ENCODE results near the gene ADAMTS8. TPM values are rescaled to one million over a fixed set of nuclear protein-coding genes. Genes with fewer than 3 reads are reported as not detected.

The ADAMTS8 gene
- total RNA-seq, 1 donor from 2014 or later: 1.0 TPM

DNA sequence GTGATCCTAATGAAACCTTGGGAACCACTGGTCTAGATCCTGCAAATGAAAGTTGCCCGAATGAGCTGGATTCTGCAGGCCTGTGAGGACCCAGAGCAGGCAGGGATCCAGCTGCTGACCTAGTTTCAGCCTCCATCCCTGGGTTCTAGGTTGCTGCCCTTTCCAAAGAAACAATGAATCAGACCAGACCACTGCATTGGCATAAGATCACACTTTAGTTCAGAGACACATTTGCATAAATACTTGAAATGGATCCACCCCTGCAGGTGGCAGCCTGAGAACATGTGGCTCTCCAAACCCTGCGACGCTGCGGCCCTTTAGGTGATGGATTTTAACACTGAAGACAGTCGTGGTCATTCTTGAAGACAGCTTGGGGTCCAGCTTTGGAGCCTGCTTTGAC, 23.7 kb downstream of the ADAMTS8 start:
- Mint-ChIP-seq H3K9me3 (ENCODE audit: low read depth) (no peaks in the 10 kb centered on the region), H3K36me3 (ENCODE audit: low read depth) (no peaks in the 10 kb centered on the region), H3K4me3 (ENCODE audit: unreplicated experiment) (no peak overlapping the region), H3K27ac (ENCODE audit: unreplicated experiment) (no peak overlapping the region), H3K4me1 (ENCODE audit: low read depth) (peaks cover 44% of the 10 kb centered on the region), H3K27me3 (ENCODE audit: low read depth) (peaks cover 10% of the 10 kb centered on the region)
- TF ChIP-seq, protein P1, sequence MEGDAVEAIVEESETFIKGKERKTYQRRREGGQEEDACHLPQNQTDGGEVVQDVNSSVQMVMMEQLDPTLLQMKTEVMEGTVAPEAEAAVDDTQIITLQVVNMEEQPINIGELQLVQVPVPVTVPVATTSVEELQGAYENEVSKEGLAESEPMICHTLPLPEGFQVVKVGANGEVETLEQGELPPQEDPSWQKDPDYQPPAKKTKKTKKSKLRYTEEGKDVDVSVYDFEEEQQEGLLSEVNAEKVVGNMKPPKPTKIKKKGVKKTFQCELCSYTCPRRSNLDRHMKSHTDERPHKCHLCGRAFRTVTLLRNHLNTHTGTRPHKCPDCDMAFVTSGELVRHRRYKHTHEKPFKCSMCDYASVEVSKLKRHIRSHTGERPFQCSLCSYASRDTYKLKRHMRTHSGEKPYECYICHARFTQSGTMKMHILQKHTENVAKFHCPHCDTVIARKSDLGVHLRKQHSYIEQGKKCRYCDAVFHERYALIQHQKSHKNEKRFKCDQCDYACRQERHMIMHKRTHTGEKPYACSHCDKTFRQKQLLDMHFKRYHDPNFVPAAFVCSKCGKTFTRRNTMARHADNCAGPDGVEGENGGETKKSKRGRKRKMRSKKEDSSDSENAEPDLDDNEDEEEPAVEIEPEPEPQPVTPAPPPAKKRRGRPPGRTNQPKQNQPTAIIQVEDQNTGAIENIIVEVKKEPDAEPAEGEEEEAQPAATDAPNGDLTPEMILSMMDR (IDR thresholded peaks at IDR 0.05): no peak
- DNase-seq (ENCODE audit: low spot score): no peak

DNA sequence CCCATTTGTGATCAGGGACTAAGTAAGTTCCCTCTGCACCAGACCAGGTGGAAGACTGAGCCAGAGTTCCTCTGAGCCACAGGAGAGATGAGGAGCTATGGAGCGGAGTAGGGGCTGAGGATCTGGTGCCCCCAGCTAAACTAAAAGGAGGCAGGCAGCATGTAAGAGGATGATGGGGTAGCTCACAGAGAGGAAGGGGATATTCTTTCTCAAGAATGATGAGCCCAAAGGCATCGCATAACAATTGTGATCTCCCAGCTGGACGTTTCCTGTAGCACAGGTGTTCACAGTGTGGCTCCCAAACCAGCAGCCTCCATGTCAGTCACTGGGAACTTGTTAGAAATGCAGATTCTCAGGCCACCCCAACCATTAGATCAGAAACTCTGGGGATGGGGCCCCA, 24.4 kb downstream of the ADAMTS8 start:
- H3K4me3 Mint-ChIP-seq (ENCODE audit: unreplicated experiment): no peak overlapping the region
- DNase-seq (ENCODE audit: low spot score): no peak
- no peaks in the 10 kb centered on the region for H3K36me3 Mint-ChIP-seq (ENCODE audit: low read depth)
- H3K9me3 Mint-ChIP-seq (ENCODE audit: low read depth): no peaks in the 10 kb centered on the region
- H3K27ac Mint-ChIP-seq (ENCODE audit: unreplicated experiment): peak overlapping the region; percentile 91
- peaks cover 44% of the 10 kb centered on the region for H3K4me1 Mint-ChIP-seq (ENCODE audit: low read depth)
- peaks cover 6% of the 10 kb centered on the region for H3K27me3 Mint-ChIP-seq (ENCODE audit: low read depth)
- TF ChIP-seq, protein P1 (IDR thresholded peaks at IDR 0.05): no peak

DNA sequence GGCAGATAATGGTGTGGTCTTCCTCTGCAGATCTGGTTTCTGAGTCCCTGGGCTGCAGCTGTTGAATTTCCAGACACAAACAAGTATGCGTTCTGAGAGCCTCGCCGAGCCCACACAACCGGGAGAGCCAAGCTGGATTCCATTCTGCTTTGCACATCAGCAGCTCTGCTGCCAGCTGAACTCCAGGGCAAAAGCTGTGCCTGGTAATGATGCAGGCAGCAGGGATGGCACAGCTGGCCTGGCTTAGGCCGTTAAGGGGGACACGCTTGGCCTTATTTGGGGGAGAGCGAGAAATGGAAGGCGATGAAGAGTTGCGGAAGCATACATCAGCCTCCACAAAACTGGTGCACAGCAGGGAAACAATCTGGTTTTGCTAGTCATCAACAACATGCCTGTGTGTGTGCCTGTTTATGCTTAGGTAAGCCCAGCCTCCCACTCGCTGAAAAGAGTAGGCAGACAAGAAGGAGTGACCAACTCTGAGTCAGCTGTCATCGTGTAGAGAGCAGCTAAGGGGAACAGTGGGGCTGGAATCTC, 25.1 kb downstream of the ADAMTS8 start:
- Mint-ChIP-seq H3K27me3 (ENCODE audit: low read depth) (peaks cover 9% of the 10 kb centered on the region), H3K9me3 (ENCODE audit: low read depth) (no peaks in the 10 kb centered on the region), H3K27ac (ENCODE audit: unreplicated experiment) (peak overlapping the region; percentile 91), H3K4me3 (ENCODE audit: unreplicated experiment) (no peak overlapping the region), H3K36me3 (ENCODE audit: low read depth) (no peaks in the 10 kb centered on the region), H3K4me1 (ENCODE audit: low read depth) (peaks cover 44% of the 10 kb centered on the region)
- no peak for DNase-seq (ENCODE audit: low spot score)
- TF ChIP-seq, protein P1 (IDR thresholded peaks at IDR 0.05): no peak

DNA sequence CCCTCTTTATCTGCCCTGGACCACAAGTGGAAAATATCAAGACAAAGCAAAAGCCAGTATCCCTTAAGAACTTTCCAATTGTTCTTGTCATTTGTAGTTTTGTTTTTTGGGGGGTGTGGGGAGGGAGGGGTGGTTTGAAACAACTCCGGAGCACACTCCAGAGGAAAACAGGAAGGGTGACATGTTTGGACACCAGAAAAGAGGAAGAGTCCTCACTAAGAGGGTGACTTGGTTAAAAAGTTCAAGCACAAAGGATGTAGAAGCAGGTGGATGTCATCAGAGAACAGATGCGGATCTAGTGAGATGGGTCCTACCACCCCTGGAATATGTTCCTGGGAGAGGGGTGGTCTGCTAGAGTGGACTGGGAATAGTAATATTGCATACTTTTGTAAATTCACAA, 25.8 kb downstream of the ADAMTS8 start:
- H3K27ac Mint-ChIP-seq (ENCODE audit: unreplicated experiment): peak overlapping the region; percentile 12
- H3K4me3 Mint-ChIP-seq (ENCODE audit: unreplicated experiment): no peak overlapping the region
- H3K9me3 Mint-ChIP-seq (ENCODE audit: low read depth): no peaks in the 10 kb centered on the region
- peaks cover 38% of the 10 kb centered on the region for H3K4me1 Mint-ChIP-seq (ENCODE audit: low read depth)
- no peak for DNase-seq (ENCODE audit: low spot score)
- no peaks in the 10 kb centered on the region for H3K36me3 Mint-ChIP-seq (ENCODE audit: low read depth)
- TF ChIP-seq, protein P1 (IDR thresholded peaks at IDR 0.05): no peak
- peaks cover 11% of the 10 kb centered on the region for H3K27me3 Mint-ChIP-seq (ENCODE audit: low read depth)

DNA sequence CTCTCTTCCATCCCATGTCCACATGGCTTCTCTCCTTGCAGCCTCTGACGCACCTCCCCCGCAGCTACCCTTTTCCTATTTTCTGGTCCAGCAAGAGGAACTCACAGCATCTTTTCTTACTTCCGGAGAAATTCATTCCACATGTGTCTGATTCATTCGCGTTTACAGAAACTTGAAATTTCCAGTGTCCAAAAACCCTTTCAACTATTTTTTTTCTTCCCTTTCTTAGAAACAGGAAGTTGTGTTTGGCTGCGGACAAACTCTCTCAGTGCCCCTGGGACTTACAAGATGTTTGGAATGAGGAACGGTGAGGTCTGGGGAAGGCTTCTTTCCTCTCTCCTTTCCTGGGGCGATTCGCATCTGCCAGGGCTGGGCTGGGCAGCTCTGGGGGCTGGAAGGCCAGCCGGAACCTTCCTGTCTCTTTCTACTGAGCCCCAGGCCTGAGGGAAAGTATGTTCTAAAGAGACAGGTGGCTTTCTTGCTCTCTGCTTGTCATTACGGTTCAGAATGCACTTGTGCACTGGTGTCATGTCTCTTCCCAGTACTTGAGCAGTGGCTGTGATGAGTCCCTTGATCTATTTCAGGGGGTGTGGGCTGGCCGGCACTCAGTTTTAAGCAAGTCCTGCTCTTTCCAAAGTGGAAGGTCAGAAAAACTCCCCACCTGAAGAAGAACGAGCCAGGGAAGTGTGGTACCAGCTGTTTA, 27.5 kb downstream of the ADAMTS8 start:
- peaks cover 17% of the 10 kb centered on the region for H3K27me3 Mint-ChIP-seq (ENCODE audit: low read depth)
- H3K9me3 Mint-ChIP-seq (ENCODE audit: low read depth): no peaks in the 10 kb centered on the region
- TF ChIP-seq, protein P1 (IDR thresholded peaks at IDR 0.05): no peak
- H3K4me3 Mint-ChIP-seq (ENCODE audit: unreplicated experiment): no peak overlapping the region
- DNase-seq (ENCODE audit: low spot score): no peak
- no peaks in the 10 kb centered on the region for H3K36me3 Mint-ChIP-seq (ENCODE audit: low read depth)
- H3K4me1 Mint-ChIP-seq (ENCODE audit: low read depth): peaks cover 38% of the 10 kb centered on the region
- H3K27ac Mint-ChIP-seq (ENCODE audit: unreplicated experiment): peak overlapping the region; percentile 78

Data from chondrocyte (in vitro differentiated cells).